DMS 273 (cell line): ENCODE results near the gene TEX19.
A peak's percentile ranks its signal among the peaks of the same experiment; 100 is the strongest.

ENCODE experiments used
- DNase-seq: peaks from one replicate; lab custom pipeline; 2025; ENCODE audit not compliant: unreplicated experiment; lab: John Stamatoyannopoulos, UW

TEX19 gene

DNA sequence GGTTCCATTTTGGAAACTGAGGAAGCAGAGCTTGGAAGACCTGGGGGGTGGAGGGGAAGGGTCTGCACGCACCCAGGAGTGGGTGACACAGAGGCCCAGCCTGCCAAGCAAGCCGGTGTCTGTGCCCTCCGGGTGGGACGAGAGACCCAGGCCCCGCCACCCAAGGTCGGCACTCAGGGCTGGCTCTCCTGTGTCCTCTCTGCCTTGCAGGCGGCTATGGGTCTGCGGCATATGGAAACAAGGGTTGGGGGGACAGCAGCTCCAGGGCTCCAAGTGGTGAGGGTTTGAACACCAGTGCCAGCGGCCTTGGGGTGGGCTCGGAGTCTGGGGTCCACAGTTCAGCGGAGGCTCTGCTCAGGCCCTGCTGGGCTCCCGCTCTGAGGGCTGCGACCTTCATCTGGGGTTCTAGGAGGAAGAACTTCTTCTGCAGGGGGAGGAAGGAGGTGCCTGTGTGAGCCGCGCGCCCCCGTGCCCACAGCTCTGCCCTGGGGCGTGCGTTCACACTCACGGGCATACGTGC, 37.0 kb upstream of the TEX19 start:
- DNase-seq = no peak

DNA sequence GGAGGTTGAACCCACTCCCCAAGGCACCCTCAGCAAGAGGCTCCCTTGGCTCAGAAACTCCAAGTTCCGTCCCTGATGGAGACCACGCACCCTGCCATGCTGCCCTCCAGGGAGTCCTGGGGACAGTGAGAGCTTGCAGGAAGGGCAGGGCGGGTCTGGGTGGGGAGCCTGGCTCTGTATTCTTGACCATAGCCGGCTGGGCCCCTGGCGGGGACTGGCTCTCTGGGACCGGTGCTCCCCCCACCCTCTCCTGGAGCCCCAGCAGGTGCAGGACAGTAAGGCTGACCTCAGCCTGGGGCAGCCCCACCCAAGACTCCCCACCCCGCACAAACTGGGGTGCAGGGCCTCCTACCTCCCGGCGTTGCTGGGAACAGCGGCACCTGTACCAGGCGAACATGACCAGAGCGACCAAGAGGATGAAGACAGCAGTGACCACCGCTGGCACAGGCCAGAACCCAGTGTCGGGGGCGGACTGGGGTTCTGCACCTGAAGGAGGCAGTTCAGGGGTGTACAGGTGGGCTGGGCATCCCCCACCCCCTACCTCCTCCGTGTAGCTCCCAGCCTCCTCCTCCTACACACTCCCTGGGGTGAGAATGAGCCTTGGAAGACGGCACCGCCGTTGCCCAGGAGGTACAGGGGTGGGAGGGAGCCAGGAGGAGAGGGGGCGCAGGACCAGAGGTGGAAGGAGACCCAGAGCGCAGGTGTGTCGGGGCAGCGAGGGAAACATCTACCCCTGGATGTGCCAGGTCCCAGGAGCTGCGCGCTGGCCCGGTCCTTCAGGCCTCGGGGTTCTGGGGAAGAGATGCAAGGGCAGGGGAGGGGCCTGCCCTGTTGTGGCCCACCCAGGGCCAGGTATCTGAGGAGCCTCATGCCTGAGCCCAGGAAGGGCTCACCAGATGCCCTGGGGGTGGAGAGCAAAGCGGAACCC, 36.3 kb upstream of the TEX19 start:
- no peak for DNase-seq

DNA sequence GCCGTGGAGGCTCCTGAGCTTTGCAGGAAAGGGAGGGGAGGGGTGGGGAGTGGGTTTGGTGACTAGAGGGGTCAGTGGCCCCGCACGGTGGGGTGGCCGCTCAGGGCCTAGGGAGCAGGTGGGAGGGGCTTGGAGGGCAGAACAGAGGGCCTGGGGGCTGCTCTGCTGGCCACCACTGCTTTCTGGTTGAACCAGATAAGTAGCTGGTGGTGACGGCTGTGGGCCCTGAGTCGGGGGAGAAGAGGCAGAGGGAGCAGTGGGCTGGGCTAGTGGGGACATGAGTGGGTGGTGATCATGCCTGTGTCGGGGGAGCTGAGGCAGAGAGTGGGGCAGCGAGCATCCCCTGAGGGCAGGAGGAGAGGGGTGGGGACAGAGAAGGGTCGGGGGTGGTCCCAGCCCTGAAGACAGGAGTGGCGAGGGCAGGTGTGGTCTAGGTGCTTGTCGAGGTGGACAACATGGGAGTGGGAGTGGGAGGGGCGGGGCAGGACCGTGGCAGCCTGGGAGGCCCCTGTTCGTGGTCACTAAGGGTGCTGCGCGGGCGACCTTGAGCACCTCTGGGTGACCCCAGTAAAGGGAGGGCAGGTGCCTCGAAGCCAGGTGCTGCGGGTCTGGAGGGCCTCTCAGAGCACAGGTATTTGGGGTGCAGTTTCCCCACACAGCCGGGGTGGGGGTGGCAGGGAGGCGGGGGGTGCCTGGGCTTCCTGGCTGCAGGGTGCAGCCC, 35.4 kb upstream of the TEX19 start:
- DNase-seq = no peak

DNA sequence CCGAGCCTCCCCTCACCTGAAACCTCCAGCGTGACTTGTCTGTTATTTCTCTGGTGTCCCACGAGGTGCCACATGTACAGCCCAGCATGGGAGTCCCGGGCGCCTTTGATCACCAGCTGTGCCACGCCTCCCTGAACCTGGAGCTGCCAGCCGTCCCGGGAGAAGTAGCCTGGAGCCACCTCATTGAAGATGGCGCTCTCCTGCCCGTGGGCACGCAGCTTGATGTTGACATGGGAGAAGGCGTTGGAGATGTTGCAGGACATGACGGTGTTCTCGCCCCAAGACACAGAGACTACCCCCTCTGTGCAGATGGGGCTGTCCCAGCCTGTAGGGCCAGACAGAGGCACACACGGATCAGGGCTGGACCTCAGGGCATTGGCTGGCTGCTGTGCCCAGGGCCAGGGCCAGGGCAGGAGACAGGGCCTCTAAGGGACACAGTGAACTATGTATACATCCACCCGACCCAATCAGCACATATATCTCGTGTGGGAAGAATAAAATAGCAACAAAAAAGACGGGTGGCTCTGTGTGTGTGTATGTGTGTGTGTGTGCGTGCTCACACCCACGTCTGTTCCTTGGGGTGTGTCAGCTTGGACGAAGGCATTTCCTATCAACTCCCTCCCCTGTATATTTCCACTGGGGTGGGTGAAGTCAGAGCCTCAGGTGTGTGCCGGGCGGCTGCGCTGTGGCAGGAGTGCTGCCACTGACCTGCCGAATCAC, 34.3 kb upstream of the TEX19 start:
- peak; percentile 70 for DNase-seq

DNA sequence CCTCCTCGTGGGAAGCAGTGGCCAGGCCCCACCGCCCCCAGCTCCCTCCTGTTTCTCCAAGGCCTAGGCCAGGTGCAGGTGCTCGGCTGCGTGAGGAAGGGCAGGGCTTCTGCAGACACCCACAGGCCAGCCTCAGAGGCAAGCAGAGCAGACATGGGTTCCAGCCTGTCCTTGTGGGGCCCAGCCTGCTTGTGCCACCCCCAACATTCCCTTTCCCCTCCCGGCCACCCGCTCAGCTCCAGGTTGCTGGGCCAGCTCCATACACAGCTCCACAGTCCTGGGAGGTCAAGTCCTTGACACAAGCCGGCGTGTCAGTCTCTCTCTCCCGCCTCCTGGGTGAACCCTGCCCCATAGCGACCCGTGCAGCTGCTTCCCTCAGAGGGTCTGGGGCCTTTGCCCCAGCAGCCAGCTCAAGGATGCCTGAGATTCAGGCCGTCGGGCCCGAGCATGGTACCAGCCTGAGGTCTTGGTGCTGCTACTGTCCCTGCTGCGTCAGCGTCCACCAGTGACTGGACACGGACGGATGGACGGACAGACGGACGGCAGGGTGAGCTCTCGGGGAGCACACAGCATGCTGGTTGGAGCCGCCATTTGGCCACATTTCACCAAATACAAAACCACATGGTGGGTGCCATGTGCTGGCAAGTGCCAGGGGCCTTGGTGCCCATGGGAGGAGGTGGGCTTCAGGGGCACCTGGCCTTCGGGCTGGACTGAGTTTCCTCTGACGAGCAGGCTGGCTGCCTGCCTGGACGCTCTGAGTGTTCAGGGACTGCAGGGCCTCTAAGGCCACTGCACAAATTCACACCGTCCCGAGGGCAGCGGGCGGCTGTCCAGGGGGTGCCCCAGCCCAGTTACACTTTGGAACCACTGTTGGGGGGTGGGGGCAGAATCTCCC, 33.5 kb upstream of the TEX19 start:
- DNase-seq = no peak

DNA sequence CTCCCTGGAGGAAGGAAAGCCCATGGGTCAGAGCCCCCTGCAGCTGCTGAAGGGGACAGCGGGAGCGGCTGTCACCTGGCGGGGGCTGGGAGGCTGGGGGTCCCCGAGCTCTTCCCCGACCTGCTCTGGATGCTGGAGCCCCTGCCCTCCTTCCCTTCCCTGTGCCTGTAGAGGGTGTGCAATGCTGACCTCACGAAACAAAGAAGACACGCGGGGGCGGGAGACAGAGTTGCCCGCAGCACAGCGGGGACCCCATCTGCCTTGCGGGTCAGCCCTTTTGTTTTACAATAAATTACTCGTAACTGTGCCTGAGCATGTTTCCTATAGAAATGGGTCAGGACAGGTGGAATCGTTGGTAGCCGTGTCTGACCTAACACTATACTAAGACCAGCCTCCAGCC, 31.8 kb upstream of the TEX19 start:
- DNase-seq = no peak

DNA sequence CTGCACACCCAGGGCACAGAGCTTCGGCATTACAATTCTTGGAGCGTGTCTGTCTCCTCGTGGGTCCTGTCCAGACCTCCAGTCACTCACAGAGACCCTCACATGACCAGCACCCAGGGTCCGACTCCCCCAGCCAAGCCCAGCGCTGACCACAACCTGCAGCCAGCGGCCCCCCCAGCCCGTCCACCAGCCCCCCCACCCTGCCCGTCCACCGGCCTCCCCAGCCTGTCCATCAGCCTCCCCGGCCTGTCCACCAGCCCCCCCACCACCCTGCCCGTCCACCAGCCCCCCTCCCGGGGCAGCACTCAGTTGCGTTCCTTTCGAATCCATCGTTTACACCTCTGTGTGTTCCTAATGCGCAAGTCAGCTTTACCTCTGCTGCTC, 31.3 kb upstream of the TEX19 start:
- DNase-seq = no peak

DNA sequence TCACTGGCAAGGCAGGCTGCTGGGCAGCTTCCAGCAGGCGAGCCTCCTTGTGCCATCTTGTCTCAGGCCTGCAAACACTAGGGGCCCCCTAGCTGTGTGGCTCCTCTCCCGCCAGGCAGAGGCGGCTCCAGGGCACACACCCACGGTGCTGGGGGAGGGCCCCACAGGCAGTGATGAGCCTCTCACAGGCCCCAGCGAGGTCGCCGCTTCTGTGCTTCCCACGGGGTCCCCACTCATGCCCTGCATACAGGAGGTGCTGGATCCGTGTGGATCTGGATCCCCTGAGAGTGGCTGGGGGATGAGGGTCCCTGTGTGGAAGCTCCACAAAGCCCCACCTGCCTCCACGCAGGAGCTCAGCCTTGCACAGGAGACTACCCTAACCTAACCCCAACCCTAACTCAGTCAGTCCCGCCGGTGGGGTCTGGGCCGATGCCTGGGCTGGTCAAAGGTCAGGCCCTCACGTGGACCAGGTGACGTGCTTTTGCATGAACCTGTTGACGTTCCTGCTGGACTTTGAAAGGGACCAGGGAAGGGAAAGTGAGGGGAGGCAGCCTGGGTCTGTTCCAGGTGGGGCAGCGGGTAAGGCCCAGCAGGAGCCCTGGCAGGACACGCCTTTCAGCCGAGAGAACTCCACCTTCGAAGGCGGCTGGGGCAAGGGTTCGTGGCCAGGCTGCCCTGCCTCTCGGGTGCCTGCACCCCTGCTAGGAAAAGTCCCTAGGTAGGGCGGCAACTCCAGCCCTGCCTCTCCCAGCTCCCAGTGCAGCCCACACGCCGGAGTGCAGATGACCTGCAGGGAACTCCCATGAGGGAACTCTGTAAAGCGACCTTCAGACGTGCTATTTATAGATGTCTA, 30.7 kb upstream of the TEX19 start:
- peak; percentile 57 for DNase-seq

DNA sequence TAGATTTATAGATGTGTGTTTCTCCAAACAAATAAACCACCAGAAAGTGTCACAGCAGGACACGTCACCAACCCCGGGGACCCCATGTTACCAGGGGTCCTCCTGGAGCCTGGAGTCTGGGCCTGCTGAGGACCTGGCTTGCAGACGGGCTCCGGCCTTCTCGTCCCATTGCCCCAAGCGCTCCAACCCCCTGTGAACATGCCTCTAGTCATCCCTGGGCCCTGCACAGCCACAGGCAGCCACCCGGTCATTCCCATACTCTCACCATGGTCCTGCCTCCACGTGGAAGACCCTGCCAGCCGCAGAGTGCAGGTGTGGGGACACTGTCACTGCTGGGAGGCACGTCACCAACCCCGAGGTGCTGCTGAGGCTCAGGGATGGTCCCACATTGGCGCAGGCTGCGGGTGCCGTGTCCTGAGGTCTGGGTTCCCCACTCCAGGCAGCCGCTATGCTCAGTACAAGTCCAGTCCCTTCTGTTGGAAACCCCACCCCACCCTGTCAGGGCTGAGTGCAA, 30.0 kb upstream of the TEX19 start:
- DNase-seq = no peak

DNA sequence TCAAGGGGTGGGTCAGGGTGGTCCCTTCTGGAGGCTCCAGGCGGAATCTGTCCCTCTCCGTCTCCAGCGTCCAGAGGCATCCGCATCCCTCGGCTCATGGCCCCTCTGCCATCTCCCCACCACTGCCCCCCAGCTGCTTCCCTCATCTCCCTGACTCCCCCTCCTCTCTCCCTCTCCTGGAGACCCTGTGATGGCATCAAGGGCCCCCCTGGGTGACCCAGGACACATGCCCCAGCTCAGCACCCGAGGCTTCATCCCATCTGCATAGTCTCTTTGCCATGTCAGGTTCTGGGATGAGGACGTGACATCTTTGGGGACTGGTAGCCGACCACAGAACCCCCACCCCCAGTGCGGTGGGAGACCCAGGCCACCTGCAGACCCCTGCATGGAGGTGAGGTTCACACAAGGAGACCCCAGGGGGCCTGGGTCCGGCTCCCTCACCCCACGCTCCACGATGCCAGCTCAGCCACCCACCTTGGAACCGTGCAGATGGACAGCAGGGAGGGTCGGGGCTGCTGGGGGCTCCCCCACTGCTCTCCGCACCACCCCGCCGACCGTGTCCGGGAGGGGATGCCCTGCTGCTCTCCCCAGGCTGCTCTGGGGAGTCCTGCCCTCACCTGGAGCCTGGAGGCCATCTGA, 29.2 kb upstream of the TEX19 start:
- no peak for DNase-seq

DNA sequence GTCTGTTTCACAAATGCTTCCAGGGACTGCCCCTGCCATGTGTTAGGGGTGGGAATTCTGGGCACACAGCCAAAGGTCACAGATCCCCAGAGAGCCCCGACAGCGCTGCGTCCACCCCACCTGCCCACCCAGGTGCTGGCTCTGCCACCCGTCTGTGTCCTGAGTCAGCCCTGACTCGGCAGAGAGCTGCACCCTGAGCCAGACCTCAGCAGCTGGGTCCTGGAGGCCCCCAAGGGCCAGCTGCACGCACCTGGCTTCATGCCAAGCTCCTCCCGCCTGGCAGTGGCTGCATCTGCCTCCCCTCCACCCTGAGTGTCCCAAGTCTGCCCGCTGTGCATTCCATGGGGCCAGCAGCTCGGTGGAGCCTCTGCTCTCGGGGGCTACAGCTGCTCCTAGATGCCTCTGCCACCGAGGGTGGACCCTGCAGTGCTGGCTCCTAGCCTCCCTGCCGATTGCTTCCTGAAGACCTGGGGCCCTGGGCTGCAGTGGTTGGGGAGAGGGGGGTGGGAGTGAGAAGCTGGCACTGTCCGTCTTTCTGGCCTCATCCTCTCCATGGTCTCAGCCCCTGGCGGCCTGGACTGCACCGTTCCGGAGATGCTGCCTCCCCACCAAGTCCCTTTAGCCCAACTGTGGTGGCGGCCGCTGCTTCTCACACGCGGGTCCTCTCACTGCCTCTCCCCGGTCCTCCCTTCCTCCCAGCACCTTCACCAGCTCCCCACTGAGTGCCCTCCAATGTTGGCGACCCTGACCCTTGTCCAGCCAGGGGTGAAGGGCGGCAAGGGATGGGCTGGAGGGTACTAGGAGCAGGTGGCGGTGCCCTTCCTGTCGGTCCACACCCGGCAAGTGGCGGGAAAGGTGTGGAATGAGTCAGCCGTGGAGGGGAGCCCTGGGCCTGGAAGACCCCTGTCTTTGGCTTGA, 28.5 kb upstream of the TEX19 start:
- DNase-seq = peak; percentile 97

DNA sequence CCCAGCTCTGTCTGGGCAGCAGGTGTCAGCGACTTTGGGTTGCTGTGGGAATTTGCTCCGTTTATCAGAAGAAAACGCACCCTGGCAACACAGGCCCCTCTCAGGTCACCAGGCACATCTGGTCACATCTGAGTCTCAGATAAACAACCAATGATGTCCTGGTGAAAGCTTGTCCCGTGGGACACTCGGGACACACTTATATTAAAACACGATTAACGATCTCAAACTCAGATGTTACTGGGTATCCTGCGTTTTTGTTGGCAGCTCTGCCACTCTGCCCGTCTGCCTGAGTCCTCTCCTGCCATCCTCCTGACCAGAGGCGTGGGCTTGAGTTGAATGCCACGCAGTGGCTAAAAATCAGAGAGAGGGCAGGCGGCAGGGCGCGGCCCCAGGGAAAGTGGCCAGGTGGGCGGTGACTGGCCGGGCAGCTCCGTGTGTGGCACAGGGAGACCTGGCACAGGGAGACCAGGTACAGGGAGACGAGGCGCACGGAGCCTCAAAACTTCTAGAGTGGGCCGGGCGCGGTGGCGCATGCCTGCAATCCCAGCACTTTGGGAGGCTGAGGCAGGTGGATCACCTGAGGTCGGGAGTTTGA, 27.6 kb upstream of the TEX19 start:
- peak; percentile 39 for DNase-seq

DNA sequence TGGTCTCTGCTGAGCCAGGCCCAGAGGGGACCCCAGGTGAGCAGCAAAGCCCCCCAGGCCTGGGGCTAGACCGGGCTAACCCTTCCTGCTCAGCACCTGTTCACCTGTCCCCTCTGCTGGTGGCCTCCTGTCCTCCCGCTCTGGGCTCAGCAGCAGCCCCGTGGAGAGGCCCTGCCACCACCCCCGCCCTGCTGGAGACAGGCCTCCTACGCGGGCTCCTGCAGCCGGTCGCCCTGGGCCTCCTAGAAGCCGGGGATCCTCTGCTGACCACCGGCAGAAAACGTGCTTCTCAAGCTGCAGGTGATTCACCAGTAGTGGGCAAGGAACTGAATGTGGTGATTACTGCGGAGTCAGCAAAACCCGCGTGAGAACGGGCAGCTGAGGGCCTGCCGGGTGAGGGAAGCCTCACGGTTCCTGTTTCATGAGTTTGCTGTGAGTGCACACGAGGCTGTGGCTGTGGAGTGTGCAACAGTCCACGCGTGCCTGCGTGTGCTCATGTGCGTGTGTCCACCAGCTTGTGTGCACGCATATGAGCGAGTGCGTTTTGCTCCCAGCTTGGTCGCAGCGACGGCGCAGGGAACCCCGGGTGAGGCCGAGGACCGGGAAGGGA, 26.3 kb upstream of the TEX19 start:
- DNase-seq = peak; percentile 36

DNA sequence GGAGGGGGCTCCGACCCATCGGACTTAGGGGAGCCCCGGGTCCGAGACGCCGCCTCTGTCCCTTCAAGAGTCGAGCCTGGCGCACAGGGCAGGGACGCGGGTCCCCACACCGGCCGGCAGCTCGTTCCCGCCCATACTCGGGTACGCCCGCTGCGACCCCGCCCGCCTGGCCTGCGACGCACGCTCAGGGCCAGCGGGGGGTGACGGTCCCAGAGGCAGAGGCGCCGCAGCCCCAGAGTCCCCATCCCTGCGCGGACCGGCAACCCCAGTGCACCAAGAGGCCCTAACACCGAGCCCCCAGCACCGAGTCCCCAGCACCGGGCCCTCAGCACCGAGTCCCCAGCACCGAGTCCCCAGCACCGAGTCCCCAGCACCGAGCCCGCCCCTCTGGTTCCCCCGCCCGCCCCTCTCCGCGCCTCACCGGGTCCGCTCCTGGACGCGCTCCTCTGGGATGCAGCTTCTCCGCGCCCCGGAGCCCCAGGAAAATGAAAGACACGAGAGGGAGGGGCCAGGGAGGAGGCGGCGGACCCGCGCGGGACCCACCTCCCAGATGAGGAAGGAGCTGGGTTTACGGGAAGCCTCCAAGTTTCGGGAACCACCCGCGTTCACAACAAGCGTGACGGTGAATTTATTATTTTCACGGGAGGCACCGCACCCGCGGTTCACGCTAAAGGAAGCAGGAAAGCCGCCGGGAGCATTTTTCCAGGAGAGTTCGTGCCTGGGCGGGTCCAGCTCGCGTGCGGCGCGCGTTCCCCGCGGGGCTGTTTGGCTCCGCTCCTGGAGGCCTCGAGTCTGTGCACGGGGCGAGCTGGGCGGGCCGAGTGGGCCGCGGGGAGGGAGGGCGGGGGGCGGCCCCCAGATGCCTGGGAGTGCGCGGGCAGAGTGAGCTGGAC, 25.5 kb upstream of the TEX19 start, which contains the start of gene SECTM1:
Gene SECTM1, minus strand, starts transcription at position 488 of the 893 bp plus-strand sequence. CDS start 6,526 bp downstream, outside the sequence.
- peak; percentile 43 for DNase-seq

DNA sequence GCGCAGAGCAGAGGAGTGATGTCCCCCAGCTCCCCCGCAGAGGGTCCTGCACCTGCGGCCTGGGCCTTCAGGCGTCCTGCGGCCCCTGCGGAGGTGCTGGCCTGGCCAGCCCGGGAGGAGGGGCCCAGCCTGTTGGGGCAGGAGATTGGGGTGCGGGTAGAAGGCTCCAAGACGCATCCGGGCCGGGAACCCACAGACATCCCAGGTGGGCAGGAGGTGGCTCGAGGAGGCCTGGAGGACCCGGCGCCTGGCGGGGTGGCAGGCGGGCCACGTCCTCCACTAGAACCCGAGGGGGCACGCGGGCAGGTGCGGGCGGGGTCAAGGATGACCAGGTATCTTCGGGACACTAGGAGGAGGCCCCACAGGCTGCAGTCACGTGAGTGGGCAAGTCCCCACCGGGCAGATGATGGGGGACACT, 24.8 kb upstream of the TEX19 start:
- no peak for DNase-seq
